ENCODE results near the gene FIBP. TPM values are rescaled to one million over a fixed set of nuclear protein-coding genes. Genes with fewer than 3 reads are reported as not detected.

The FIBP gene
- total and polyA plus RNA-seq, 2 of the 8 experiments (the other 6 are each of a cell fraction or from before 2014, with no cell fraction given) = 74.3 to 173 TPM

DNA sequence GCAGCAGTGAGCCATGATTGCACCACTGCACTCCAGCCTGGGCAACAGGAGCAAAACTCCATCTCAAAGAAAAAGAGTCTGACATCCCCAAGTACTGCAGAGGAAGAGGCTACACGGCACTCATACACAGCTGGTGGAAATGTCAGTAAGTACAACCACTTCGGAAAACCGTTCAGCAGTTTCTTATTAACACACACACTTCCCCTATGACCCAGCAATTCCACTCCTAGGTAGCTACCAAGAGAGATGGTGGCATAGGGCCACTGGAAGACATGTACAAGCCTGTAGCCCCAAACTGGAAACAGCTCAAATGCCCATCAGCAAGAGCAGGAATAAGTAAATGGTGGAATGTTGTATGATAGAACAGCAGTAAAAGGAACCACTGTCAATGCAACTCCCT lies 34.3 kb upstream of the FIBP start (continued):
- no peak for TF ChIP-seq ZNF274 (IDR thresholded peaks at IDR 0.05; ENCODE audit: borderline replicate concordance, extremely low read depth, low read length)
